GM18519 (cell line): Measurements from ENCODE around the gene SHKBP1.

Experiments
- ATAC-seq: cut with Tn5 transposase; IDR thresholded peaks from one replicate; pipeline ENCODE4 v1.9.1; 2021; ENCODE audit warnings: mild to moderate bottlenecking, moderate library complexity; ENCODE audit not compliant: unreplicated experiment, low FRiP score

The SHKBP1 gene

GRCh38 chr19:40599902-40600569 is 23.4 kb downstream of the SHKBP1 start:
- ATAC-seq: no peak

- ATAC-seq: no peak
These were observed 24.0 kb downstream of the SHKBP1 start for GRCh38 chr19:40600570-40601133.

GRCh38 chr19:40601134-40601974 is 24.7 kb downstream of the SHKBP1 start, which contains the start of gene LTBP4:
Gene LTBP4 (plus strand): TSS chr19:40601369. CDS start chr19:40601388, 19 bp downstream.
- ATAC-seq: no peak

- no peak for ATAC-seq
These were observed 26.4 kb downstream of the SHKBP1 start for GRCh38 chr19:40603071-40603388.

- ATAC-seq: peak; percentile 48
These were observed 26.9 kb downstream of the SHKBP1 start for GRCh38 chr19:40603389-40604170.

GRCh38 chr19:40604171-40604646 is 27.5 kb downstream of the SHKBP1 start:
- no peak for ATAC-seq

GRCh38 chr19:40604647-40605215 is 28.1 kb downstream of the SHKBP1 start:
- ATAC-seq: no peak

GRCh38 chr19:40605216-40605971 is 28.7 kb downstream of the SHKBP1 start:
- ATAC-seq: no peak

GRCh38 chr19:40607311-40608239 is 30.9 kb downstream of the SHKBP1 start:
- ATAC-seq: no peak

- ATAC-seq: no peak
These were observed 31.6 kb downstream of the SHKBP1 start for GRCh38 chr19:40608240-40608621.

GRCh38 chr19:40608957-40609356 is 32.3 kb downstream of the SHKBP1 start:
- no peak for ATAC-seq

GRCh38 chr19:40609561-40610395 is 33.1 kb downstream of the SHKBP1 start:
- ATAC-seq: no peak

GRCh38 chr19:40610396-40611064 is 33.9 kb downstream of the SHKBP1 start:
- no peak for ATAC-seq

- ATAC-seq: no peak
These were observed 34.4 kb downstream of the SHKBP1 start for GRCh38 chr19:40611096-40611495.

- ATAC-seq: no peak
These were observed 35.4 kb downstream of the SHKBP1 start for GRCh38 chr19:40611900-40612698.
